GM12873 (cell line): ENCODE data around the gene CRMP1.

Experiments
- TF ChIP-seq, protein P1 (sequence below): IDR thresholded peaks from 2 replicates; pipeline ENCODE4 v1.5.1; 2012; ENCODE audit warnings: low read depth, mild to moderate bottlenecking, moderate library complexity, low read length, control low read depth; ENCODE audit not compliant: insufficient read depth; ENCODE audit errors: missing control alignments

The CRMP1 gene

DNA sequence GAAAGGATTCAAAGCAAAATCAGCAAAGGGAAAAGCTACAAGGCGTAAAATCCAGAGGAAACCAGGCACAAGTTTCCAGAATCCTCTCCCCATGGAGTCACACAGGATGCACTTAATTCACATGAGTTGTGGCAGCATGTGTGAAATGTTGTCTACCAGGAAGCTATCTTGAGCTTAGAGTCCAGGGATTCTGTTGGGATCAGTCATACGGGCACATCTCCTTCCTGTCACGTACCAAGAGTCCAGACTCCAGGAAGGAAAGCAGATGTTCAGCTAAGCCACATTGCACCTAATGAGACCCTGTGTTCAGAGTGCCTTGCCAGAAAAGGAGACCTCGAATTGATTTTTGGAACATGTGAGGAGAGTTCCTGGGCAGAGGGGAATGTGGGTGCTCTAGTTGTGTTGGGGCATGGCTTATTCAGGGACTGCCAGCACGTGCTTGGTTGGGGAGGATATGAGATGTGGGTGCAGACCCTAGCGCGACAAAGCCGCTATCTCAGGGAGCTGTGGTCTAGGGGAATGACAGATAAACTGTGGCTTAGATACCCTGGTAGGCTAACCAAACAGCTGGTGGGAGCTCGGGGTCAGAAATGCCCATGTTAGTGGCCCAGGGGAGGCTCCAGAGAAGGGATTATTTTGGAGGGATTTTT, 111.9 kb downstream of the CRMP1 start:
- TF ChIP-seq, protein P1, sequence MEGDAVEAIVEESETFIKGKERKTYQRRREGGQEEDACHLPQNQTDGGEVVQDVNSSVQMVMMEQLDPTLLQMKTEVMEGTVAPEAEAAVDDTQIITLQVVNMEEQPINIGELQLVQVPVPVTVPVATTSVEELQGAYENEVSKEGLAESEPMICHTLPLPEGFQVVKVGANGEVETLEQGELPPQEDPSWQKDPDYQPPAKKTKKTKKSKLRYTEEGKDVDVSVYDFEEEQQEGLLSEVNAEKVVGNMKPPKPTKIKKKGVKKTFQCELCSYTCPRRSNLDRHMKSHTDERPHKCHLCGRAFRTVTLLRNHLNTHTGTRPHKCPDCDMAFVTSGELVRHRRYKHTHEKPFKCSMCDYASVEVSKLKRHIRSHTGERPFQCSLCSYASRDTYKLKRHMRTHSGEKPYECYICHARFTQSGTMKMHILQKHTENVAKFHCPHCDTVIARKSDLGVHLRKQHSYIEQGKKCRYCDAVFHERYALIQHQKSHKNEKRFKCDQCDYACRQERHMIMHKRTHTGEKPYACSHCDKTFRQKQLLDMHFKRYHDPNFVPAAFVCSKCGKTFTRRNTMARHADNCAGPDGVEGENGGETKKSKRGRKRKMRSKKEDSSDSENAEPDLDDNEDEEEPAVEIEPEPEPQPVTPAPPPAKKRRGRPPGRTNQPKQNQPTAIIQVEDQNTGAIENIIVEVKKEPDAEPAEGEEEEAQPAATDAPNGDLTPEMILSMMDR, result no peak

DNA sequence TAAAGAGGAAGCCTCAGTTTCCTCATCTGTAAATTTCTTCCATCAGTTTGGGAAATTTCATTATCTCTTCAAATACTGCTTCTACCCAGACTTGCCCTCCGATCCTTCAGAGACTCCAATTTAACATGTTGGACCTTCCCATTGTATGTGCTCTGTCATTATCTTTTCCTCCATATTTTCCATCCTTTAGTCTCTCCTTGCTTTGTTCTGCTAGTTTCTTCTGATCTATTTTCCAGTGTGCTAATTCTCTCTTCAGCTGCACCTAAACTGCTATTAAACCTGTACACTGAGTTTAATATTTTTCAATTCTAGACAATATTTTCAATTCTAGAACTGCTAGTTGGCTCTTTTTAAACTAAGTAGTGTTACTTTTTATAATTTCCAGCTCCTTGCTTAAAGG, 116.4 kb downstream of the CRMP1 start:
- TF ChIP-seq, protein P1, result no peak

DNA sequence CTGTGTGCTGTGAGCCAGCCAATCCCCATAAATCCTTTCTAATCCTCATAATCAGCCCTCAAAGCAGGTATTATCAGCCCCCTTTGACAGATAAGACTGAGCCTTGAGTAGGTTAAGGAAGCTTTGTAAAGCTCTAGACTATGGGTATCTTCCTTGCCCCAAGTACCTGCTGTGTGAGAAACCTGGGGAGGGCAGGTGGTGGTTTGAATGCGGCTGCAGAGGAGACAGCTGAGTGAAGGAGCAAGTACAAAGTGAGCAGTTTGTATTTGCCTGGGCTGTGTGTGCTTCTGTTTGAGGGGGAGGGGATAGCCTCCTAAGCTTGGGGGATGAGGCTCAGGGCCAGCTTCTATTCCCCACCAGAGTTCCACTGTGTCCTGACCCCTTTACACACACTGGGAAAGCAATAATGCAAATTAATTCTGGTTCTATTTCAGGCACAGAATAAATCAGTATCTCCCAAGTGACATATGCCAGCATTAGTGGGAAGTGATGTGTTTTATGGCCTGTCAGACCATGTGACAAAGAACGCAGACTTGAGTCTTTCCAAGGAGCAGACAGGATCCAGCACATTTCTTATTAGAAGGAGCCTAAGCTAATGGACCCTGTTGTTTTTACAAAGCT, 118.4 kb downstream of the CRMP1 start:
- TF ChIP-seq, protein P1, result no peak

DNA sequence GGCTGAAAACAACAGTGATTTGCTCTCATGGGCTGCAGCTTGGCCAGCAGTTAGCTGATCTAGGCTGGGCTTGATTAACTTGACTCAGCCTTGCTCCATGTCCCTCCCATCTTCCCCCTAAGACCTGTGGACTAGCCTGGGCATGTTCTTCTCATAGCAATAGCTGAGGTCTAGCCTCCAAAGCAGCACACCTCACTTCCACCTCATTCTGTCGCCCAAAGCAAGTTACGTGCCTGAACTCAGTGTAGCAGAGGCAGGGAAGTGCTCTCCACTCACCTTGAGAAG, 119.7 kb downstream of the CRMP1 start:
- TF ChIP-seq, protein P1, result no peak

DNA sequence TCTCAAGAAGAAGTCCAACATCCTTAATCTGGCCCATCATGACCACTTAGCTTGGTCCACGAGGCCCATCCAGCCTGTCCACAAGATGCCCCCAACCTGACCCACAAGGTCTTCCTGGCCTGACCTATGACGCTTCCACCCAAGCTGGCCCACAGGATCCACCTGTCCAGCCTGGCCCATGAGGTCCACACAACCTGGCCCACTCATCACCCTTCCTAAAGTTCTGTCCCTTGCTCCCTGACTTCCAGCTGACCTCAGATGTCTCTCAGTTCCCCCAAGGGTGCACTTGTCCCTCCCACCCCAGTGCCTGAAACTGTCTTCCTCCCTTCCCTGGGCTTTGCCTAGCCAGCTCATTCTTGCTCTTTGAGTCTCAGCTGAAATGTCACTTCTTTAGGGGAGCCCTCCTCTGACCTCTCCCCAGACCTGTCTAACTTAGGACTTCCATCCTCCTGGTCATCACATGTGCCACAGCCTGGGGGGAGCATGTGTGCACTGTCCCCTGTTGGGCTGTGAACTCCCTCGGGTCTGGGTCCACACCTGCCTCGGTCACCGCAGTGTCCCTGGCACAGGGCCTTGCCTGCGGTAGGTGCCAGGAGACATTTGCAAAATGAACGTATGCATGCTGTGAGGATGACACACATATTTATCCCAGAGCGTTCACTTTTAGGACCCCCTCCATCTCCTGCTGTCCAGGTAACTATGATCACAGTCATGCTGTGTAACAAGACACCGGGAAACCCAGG, 120.2 kb downstream of the CRMP1 start:
- TF ChIP-seq, protein P1, result no peak
